T-cell (primary cell): ENCODE results near the gene F9. TPM values are rescaled to one million over a fixed set of nuclear protein-coding genes. Genes with fewer than 3 reads are reported as not detected.

Experiments used
- ATAC-seq, 4 experiments: fragments of 200-7000 bp in 3 of 4; fragments of 150-1000 bp in 1 of 4; cut with Tn5 transposase; replicated peaks in 1 of 4; 1 replicate in 3 of 4; 2 replicates in 1 of 4; pipeline ENCODE4 v1.10.0; 2021; ENCODE audit warnings: moderate library complexity in 3 of 4, mild to moderate bottlenecking in 2 of 4, moderate number of reproducible peaks in 1 of 4
- CTCF ChIA-PET, 2 donors: fragments of 300-600 bp; sonication (Branson Sonifier 250); formaldehyde crosslinking; loops; one replicate each; lab custom pipeline; 2022; ENCODE audit warnings: antibody characterized with exemption in 2 of 2; lab: Charles Lee
- POLR2A ChIA-PET, 2 donors: fragments of 300-600 bp; sonication (Branson Sonifier 250); formaldehyde crosslinking; loops; one replicate each; lab custom pipeline; 2022; ENCODE audit warnings: antibody characterized with exemption in 2 of 2; lab: Charles Lee
- DNase-seq, 35 experiments: peaks; one replicate each; pipeline versions ENCODE4 v3.0.0 to v3.0.0-alpha.2; 2013 to 2023
- H3K27ac ChIP-seq: one replicate; pipeline ENCODE4 v1.5.1; 2013; ENCODE audit warnings: low read length
- H3K27me3 ChIP-seq, 2 experiments: replicated peaks in 1 of 2; 1 replicate in 1 of 2; 2 replicates in 1 of 2; pipeline versions ENCODE4 v1.6.1 to v1.7.0; 2013; ENCODE audit warnings: low read length in 1 of 2, mixed read lengths in 1 of 2; ENCODE audit not compliant: control insufficient read depth in 2 of 2, insufficient read depth in 2 of 2; ENCODE audit errors: extremely low read depth in 1 of 2
- H3K36me3 ChIP-seq, 2 donors: 1 replicate in 1 of 2; 2 replicates in 1 of 2; pipeline versions ENCODE4 v1.6.1 to v1.7.0; 2013; ENCODE audit warnings: low read length in 1 of 2; ENCODE audit not compliant: control insufficient read depth in 2 of 2, insufficient read depth in 1 of 2; ENCODE audit errors: extremely low read depth in 1 of 2
- H3K4me1 ChIP-seq, 2 experiments: 1 replicate in 1 of 2; 2 replicates in 1 of 2; pipeline versions ENCODE4 v1.6.1 to v1.7.0; 2013; ENCODE audit warnings: low read length in 2 of 2, mixed read lengths in 1 of 2; ENCODE audit not compliant: insufficient read depth in 2 of 2, control insufficient read depth in 1 of 2; ENCODE audit errors: extremely low read depth in 1 of 2
- H3K4me3 ChIP-seq, 2 donors: 1 replicate in 1 of 2; 2 replicates in 1 of 2; pipeline versions ENCODE4 v1.5.1 to v1.7.0; 2013; ENCODE audit warnings: mild to moderate bottlenecking in 2 of 2, low read length in 1 of 2, moderate library complexity in 1 of 2; ENCODE audit not compliant: control insufficient read depth in 1 of 2; ENCODE audit errors: extremely low read depth in 1 of 2
- H3K9me3 ChIP-seq: 2 replicates; pipeline ENCODE4 v1.7.0; 2013
- H3K27ac Mint-ChIP-seq, 2 donors: one replicate each; pipeline ENCODE4 v1.8.0; 2020 to 2021; ENCODE audit warnings: mild to moderate bottlenecking in 2 of 2, mixed read lengths in 2 of 2
- H3K27me3 Mint-ChIP-seq, 2 donors: one replicate each; pipeline ENCODE4 v1.8.0; 2021 to 2022; ENCODE audit warnings: mixed read lengths in 2 of 2
- H3K36me3 Mint-ChIP-seq: one replicate; pipeline ENCODE4 v1.8.0; 2021; ENCODE audit warnings: mixed read lengths
- H3K4me1 Mint-ChIP-seq, 3 donors: one replicate each; pipeline ENCODE4 v1.8.0; 2020 to 2022; ENCODE audit warnings: mixed read lengths in 3 of 3, mild to moderate bottlenecking in 1 of 3
- H3K4me3 Mint-ChIP-seq, 3 donors: one replicate each; pipeline ENCODE4 v1.8.0; 2020 to 2022; ENCODE audit warnings: mild to moderate bottlenecking in 3 of 3, mixed read lengths in 3 of 3, moderate library complexity in 3 of 3
- H3K9me3 Mint-ChIP-seq, 3 donors: one replicate each; pipeline ENCODE4 v1.8.0; 2020 to 2022; ENCODE audit warnings: mixed read lengths in 3 of 3
- WGBS: methylation state at CpG from one replicate; pipeline ENCODE4 v1.1.5; 2013; ENCODE audit warnings: missing lambda C conversion rate; ENCODE audit not compliant: insufficient coverage; 5-methylcytosine and 5-hydroxymethylcytosine counted together
- total RNA-seq, 35 experiments: library from RNA in 6 of 35; stranded (reverse) in 6 of 35; fragments of 120-200 nt in 1 of 35; gene quantifications; one replicate each; pipeline versions ENCODE4 v1.2.1 to v1.2.4 and lab custom pipeline; 2013 to 2026

F9 gene
- total RNA-seq: under 1 TPM in 3 of 5 donors, not detected in 2; 0.10 to 0.25 (median 0.15) TPM
- not detected for total RNA-seq (2013)
- total RNA-seq (lab: John Stamatoyannopoulos, UW): 0 reads per million in 29 experiments

GRCh38 chrX:139530550-139530949 is at the start of gene F9:
TSS of gene F9 (plus strand) at chrX:139530739. CDS start at chrX:139530765, 26 bp downstream.
- no peak within 1 kb of the TSS for H3K4me3 ChIP-seq
- Mint-ChIP-seq H3K27me3 (peaks cover 0 to 15% of the 10 kb centered on the region in 2 donors), H3K4me3 (no peak within 1 kb of the TSS), H3K4me1 (no peaks in the 10 kb centered on the region), H3K27ac (no peak within 1 kb of the TSS), H3K9me3 (no peaks in the 10 kb centered on the region), H3K36me3 (no peaks in the 10 kb centered on the region)
- no peak within 1 kb of the TSS for H3K27ac ChIP-seq
- H3K4me1 ChIP-seq: no peaks in the 10 kb centered on the region
- POLR2A ChIA-PET: no interaction called here
- CTCF ChIA-PET: no interaction called here
- ATAC-seq (no peak), DNase-seq (no peak)
- no peaks in the 10 kb centered on the region for H3K9me3 ChIP-seq
- no CpG with 5 or more reads among the region's 4 CpGs for WGBS
- no peaks in the 10 kb centered on the region for H3K36me3 ChIP-seq
- no peaks in the 10 kb centered on the region for H3K27me3 ChIP-seq

DNA sequence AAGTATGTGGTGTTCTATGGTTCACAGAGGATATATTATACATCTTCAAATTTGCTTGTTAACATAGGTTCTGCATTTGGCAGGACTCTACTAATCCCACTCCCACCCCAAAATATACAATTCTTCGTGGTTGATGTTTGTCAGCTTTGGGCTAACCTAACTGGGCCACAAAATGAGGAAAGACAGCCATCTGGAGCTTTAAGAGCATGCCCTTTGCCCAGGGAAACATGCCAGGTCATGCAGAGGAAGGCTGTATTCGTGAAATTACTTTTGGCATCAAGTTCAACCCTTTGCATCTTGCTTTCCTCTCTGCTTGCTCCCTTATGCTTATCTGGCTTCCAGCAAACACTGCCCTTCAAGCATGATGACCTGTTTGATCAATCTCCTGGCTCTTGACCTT is 46.8 kb upstream of the F9 start:
- 60% methylated on average over 1 of the region's 2 CpGs for WGBS
- H3K4me1 ChIP-seq: no peaks in the 10 kb centered on the region
- H3K27ac ChIP-seq: no peak overlapping the region
- Mint-ChIP-seq H3K27ac (no peak overlapping the region), H3K27me3 (peaks cover 0 to 35% of the 10 kb centered on the region in 2 donors), H3K36me3 (no peaks in the 10 kb centered on the region), H3K4me1 (no peaks in the 10 kb centered on the region), H3K9me3 (no peaks in the 10 kb centered on the region), H3K4me3 (no peak overlapping the region)
- DNase-seq (no peak), ATAC-seq (no peak)
- ChIA-PET CTCF (no interaction called here), POLR2A (no interaction called here)
- no peaks in the 10 kb centered on the region for H3K9me3 ChIP-seq
- no peaks in the 10 kb centered on the region for H3K27me3 ChIP-seq
- H3K36me3 ChIP-seq: no peaks in the 10 kb centered on the region
- no peak overlapping the region for H3K4me3 ChIP-seq

GRCh38 chrX:139484591-139484990 is 45.9 kb upstream of the F9 start:
- WGBS: no CpG with 5 or more reads among the region's 2 CpGs
- POLR2A ChIA-PET: no interaction called here
- H3K4me1 Mint-ChIP-seq: no peaks in the 10 kb centered on the region
- H3K9me3 Mint-ChIP-seq: no peaks in the 10 kb centered on the region
- Histone ChIP-seq H3K9me3 (no peaks in the 10 kb centered on the region), H3K27me3 (no peaks in the 10 kb centered on the region), H3K27ac (no peak overlapping the region), H3K4me3 (no peak overlapping the region), H3K4me1 (no peaks in the 10 kb centered on the region), H3K36me3 (no peaks in the 10 kb centered on the region)
- no peaks in the 10 kb centered on the region for H3K36me3 Mint-ChIP-seq
- H3K4me3 Mint-ChIP-seq: no peak overlapping the region
- CTCF ChIA-PET: no interaction called here
- H3K27me3 Mint-ChIP-seq: peaks cover 0 to 34% of the 10 kb centered on the region in 2 donors
- no peak overlapping the region for H3K27ac Mint-ChIP-seq
- DNase-seq (no peak), ATAC-seq (no peak)

DNA sequence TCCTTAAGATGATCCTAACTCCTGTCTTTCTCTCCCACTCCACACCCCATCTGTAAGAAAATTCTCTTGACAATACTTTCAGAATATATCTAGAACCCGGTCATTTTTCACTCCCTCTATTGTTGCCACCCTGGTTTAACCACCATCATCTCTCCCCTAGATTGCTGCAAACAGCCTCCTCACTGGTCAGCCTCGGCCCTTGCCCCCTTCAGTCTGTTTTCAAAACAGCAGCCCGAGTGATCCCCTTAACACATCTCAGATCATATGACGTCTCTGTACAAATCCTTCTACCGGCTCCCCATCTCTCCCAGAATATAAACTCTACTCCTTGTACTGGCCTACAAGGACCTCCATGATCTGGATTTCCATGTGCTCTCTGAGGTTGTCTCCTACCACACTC is 35.2 kb upstream of the F9 start:
- Mint-ChIP-seq H3K36me3 (no peaks in the 10 kb centered on the region), H3K27me3 (peaks cover 0 to 5% of the 10 kb centered on the region in 2 donors), H3K9me3 (no peaks in the 10 kb centered on the region), H3K4me3 (no peak overlapping the region), H3K4me1 (no peaks in the 10 kb centered on the region), H3K27ac (no peak overlapping the region)
- H3K4me1 ChIP-seq: no peaks in the 10 kb centered on the region
- POLR2A ChIA-PET: no interaction called here
- ATAC-seq (no peak), DNase-seq (no peak)
- CTCF ChIA-PET: no interaction called here
- WGBS: 77% methylated on average over 3 of the region's 5 CpGs
- no peaks in the 10 kb centered on the region for H3K9me3 ChIP-seq
- no peak overlapping the region for H3K4me3 ChIP-seq
- H3K27ac ChIP-seq: no peak overlapping the region
- H3K27me3 ChIP-seq: no peaks in the 10 kb centered on the region
- H3K36me3 ChIP-seq: no peaks in the 10 kb centered on the region

GRCh38 chrX:139506333-139506732 is 24.2 kb upstream of the F9 start:
- no peak overlapping the region for H3K27ac Mint-ChIP-seq

GRCh38 chrX:139508099-139508498 is 22.4 kb upstream of the F9 start:
- Histone ChIP-seq H3K27me3 (no peaks in the 10 kb centered on the region), H3K27ac (no peak overlapping the region), H3K9me3 (no peaks in the 10 kb centered on the region), H3K4me1 (no peaks in the 10 kb centered on the region), H3K4me3 (no peak overlapping the region), H3K36me3 (no peaks in the 10 kb centered on the region)
- ChIA-PET CTCF (interaction anchor here in 1 of 2 donors (0.5 kb wide), 1 partner anchor 12 kb away, joined by 4 read pairs; no protein-coding TSS in a partner anchor), POLR2A (no interaction called here)
- Mint-ChIP-seq H3K27ac (no peak overlapping the region), H3K4me3 (no peak overlapping the region), H3K36me3 (no peaks in the 10 kb centered on the region), H3K9me3 (no peaks in the 10 kb centered on the region), H3K4me1 (no peaks in the 10 kb centered on the region), H3K27me3 (peaks cover 0 to 20% of the 10 kb centered on the region in 2 donors)
- DNase-seq (no peak), ATAC-seq (no peak)
- WGBS: 70% methylated on average over 2 of the region's 8 CpGs

More at GRCh38 chrX:139506333-139506732, 24.2 kb upstream of the F9 start:
- H3K4me1 ChIP-seq: no peaks in the 10 kb centered on the region
- Mint-ChIP-seq H3K36me3 (no peaks in the 10 kb centered on the region), H3K4me1 (no peaks in the 10 kb centered on the region), H3K4me3 (no peak overlapping the region), H3K27me3 (peaks cover 0 to 20% of the 10 kb centered on the region in 2 donors), H3K9me3 (no peaks in the 10 kb centered on the region)
- no peaks in the 10 kb centered on the region for H3K27me3 ChIP-seq
- POLR2A ChIA-PET: no interaction called here
- no peak overlapping the region for H3K4me3 ChIP-seq
- no peak overlapping the region for H3K27ac ChIP-seq
- DNase-seq (no peak), ATAC-seq (no peak)
- H3K9me3 ChIP-seq: no peaks in the 10 kb centered on the region
- H3K36me3 ChIP-seq: no peaks in the 10 kb centered on the region
- CTCF ChIA-PET: no interaction called here

DNA sequence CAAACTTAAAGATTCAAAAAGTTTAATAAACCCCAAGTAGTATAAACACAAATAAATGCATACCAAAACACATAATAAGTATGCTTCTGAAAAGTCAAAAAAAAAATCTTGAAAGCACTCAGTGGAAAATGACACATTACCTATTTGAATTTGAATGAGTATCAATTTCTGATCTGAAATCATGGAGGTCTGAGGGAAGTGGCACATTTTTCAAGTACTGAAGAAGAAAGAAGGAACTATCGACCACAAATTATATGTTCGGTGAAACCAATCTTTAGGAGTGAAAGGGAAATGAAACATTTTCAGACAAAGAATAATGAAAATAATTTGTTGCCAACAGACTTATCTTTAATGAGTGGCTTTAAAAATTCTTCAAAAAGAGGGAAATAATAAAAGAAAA is 12.1 kb upstream of the F9 start:
- Histone ChIP-seq H3K27ac (no peak overlapping the region), H3K4me1 (no peaks in the 10 kb centered on the region), H3K36me3 (no peaks in the 10 kb centered on the region), H3K27me3 (no peaks in the 10 kb centered on the region), H3K9me3 (no peaks in the 10 kb centered on the region), H3K4me3 (no peak overlapping the region)
- no peak for ATAC-seq
- Mint-ChIP-seq H3K36me3 (no peaks in the 10 kb centered on the region), H3K9me3 (peaks cover 0 to 2% (median 0%) of the 10 kb centered on the region in 3 donors), H3K27ac (no peak overlapping the region), H3K4me1 (no peaks in the 10 kb centered on the region), H3K4me3 (no peak overlapping the region), H3K27me3 (peaks cover 0 to 40% of the 10 kb centered on the region in 2 donors)
- POLR2A ChIA-PET: no interaction called here
- WGBS: no CpG with 5 or more reads among the region's 2 CpGs
- no peak for DNase-seq
- CTCF ChIA-PET: no interaction called here
